ENCODE data around the gene PON2. TPM values are rescaled to one million over a fixed set of nuclear protein-coding genes. Genes with fewer than 3 reads are reported as not detected.
"Not testable (repeated sequence)": the region's sequence is repeated elsewhere in the genome, so short reads cannot be mapped to it uniquely, and the experiment has no call there.

The PON2 gene
- total RNA-seq, 4 donors from 2014 or later, result 53.9 to 110 (median 58.2) TPM

- H3K4me1 ChIP-seq, result peaks cover 0 to 6% (median 0%) of the 10 kb centered on the region in 3 donors
- 100% methylated on average over 1 of the region's 1 CpG for WGBS, 2 donors (ENCODE audit: low coverage in 1 of 2)
Measured at GRCh38 chr7:95467912-95468607, 33.2 kb upstream of the PON2 start.

GRCh38 chr7:95460653-95461052 lies 25.8 kb upstream of the PON2 start:
- not testable (repeated sequence) for H3K27me3 ChIP-seq, H3K36me3 ChIP-seq, H3K4me1 ChIP-seq, ATAC-seq, H3K27ac ChIP-seq, H3K4me3 ChIP-seq
- peaks cover 0 to 14% (median 3%) of the 10 kb centered on the region in 3 donors for H3K9me3 ChIP-seq
- WGBS, 2 donors (ENCODE audit: low coverage in 1 of 2), result 100% methylated on average over 2 of the region's 2 CpGs; no CpG with 5 or more reads in 1 of the 2 donors

More at GRCh38 chr7:95467912-95468607, 33.2 kb upstream of the PON2 start:
- no peaks in the 10 kb centered on the region for H3K9me3 ChIP-seq
- no peaks in the 10 kb centered on the region for H3K27me3 ChIP-seq
- no peak for TF ChIP-seq CTCF (IDR thresholded peaks at IDR 0.05)
- no peak for TF ChIP-seq EP300 (IDR thresholded peaks at IDR 0.05)
- no peak for TF ChIP-seq POLR2A (IDR thresholded peaks at IDR 0.05)
- TF ChIP-seq POLR2AphosphoS5 (IDR thresholded peaks at IDR 0.05), result no peak
- H3K27ac ChIP-seq, result no peak overlapping the region
- no peaks in the 10 kb centered on the region for H3K36me3 ChIP-seq
- no peak for ATAC-seq
- no peak overlapping the region for H3K4me3 ChIP-seq

GRCh38 chr7:95457947-95458346 lies 23.1 kb upstream of the PON2 start:
- Histone ChIP-seq H3K4me1 (no peaks in the 10 kb centered on the region), H3K27ac (no peak overlapping the region), H3K9me3 (peaks cover 0 to 14% (median 3%) of the 10 kb centered on the region in 3 donors), H3K27me3 (no peaks in the 10 kb centered on the region), H3K36me3 (no peaks in the 10 kb centered on the region), H3K4me3 (no peak overlapping the region)
- no peak for TF ChIP-seq POLR2A (IDR thresholded peaks at IDR 0.05)
- TF ChIP-seq POLR2AphosphoS5 (IDR thresholded peaks at IDR 0.05), result no peak
- TF ChIP-seq CTCF (IDR thresholded peaks at IDR 0.05), result no peak
- no peak for TF ChIP-seq EP300 (IDR thresholded peaks at IDR 0.05)
- no peak for ATAC-seq

GRCh38 chr7:95454438-95455045 lies 19.7 kb upstream of the PON2 start:
- ATAC-seq, result no peak
- Histone ChIP-seq H3K27ac (no peak overlapping the region), H3K36me3 (no peaks in the 10 kb centered on the region), H3K27me3 (no peaks in the 10 kb centered on the region), H3K4me3 (no peak overlapping the region), H3K9me3 (peaks cover 0 to 14% (median 3%) of the 10 kb centered on the region in 3 donors), H3K4me1 (no peaks in the 10 kb centered on the region)
- WGBS, 2 donors (ENCODE audit: low coverage in 1 of 2), result 45 to 61% methylated on average over 2 of the region's 2 CpGs
- no peak for TF ChIP-seq POLR2A (IDR thresholded peaks at IDR 0.05)
- no peak for TF ChIP-seq POLR2AphosphoS5 (IDR thresholded peaks at IDR 0.05)
- no peak for TF ChIP-seq EP300 (IDR thresholded peaks at IDR 0.05)
- TF ChIP-seq CTCF (IDR thresholded peaks at IDR 0.05), result no peak

- H3K27ac ChIP-seq, result no peak overlapping the region
- H3K27me3 ChIP-seq, result no peaks in the 10 kb centered on the region
- WGBS, 2 donors (ENCODE audit: low coverage in 1 of 2), result 94 to 96% methylated on average over 3 of the region's 3 CpGs
- TF ChIP-seq POLR2AphosphoS5 (IDR thresholded peaks at IDR 0.05), result no peak
- no peak for TF ChIP-seq EP300 (IDR thresholded peaks at IDR 0.05)
- no peak for TF ChIP-seq CTCF (IDR thresholded peaks at IDR 0.05)
- no peak for TF ChIP-seq POLR2A (IDR thresholded peaks at IDR 0.05)
- H3K36me3 ChIP-seq, result no peaks in the 10 kb centered on the region
- no peak overlapping the region for H3K4me3 ChIP-seq
- no peak for ATAC-seq
- H3K4me1 ChIP-seq, result no peaks in the 10 kb centered on the region
- no peaks in the 10 kb centered on the region for H3K9me3 ChIP-seq
Measured at GRCh38 chr7:95446618-95447017, 11.8 kb upstream of the PON2 start.
